NCI-H2107 treated with DMSO at 0.1 percent for 48 hours (cell line): ENCODE results near the gene PAPSS2.

Source experiments
- DNase-seq: peaks from one replicate; lab custom pipeline; 2025; ENCODE audit not compliant: unreplicated experiment; lab: John Stamatoyannopoulos, UW

Gene PAPSS2

GRCh38 chr10:87781545-87781944, 121.9 kb downstream of the PAPSS2 start:
- DNase-seq = no peak

GRCh38 chr10:87782721-87783120, 123.0 kb downstream of the PAPSS2 start:
- DNase-seq = no peak

GRCh38 chr10:87786421-87786820, 126.7 kb downstream of the PAPSS2 start:
- DNase-seq = no peak

GRCh38 chr10:87790185-87790584, 130.5 kb downstream of the PAPSS2 start:
- DNase-seq = no peak

GRCh38 chr10:87794285-87794684, 134.6 kb downstream of the PAPSS2 start:
- DNase-seq = no peak
